ENCODE data around the gene CD101.

DNA sequence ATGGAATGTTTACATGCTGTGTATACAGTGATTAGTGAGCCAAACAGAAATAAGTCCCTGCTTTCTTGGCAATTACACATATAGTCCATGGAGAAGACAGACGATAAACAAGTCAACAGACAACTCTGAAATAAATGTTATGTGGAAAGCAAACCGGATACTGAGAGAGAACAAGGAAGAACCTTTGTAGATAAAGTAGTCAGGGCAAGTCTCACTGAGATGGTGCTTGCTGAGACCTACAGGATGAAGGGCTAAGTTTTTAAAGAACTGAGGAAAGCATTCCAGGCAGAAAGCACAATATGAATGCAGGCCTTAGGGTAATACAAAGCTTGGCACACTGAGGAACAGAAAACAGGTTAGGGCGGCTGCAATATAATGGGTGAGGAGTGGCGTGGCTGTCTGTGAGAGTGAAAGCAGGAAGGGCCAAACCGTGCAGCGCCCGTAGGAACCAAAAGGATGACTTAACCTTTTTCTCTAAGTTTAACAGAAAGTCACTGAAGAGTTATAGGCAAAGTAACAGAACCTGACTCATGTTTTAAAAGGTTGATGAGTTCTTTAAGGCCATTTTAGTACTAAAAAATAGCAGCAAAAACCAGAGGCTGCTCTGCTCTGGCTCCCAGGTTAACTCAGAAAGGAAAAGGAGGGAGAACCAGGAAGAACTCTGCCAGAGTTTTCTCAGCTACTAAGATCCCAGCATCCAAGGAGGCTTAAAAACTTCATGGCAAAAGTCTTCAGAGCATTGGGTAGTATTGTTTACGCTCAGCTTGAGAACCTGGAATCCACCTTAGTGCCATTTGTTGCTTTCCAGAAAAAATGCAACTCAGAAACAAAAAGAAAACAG lies 49.9 kb downstream of the CD101 start:
- TF ChIP-seq, protein P1, sequence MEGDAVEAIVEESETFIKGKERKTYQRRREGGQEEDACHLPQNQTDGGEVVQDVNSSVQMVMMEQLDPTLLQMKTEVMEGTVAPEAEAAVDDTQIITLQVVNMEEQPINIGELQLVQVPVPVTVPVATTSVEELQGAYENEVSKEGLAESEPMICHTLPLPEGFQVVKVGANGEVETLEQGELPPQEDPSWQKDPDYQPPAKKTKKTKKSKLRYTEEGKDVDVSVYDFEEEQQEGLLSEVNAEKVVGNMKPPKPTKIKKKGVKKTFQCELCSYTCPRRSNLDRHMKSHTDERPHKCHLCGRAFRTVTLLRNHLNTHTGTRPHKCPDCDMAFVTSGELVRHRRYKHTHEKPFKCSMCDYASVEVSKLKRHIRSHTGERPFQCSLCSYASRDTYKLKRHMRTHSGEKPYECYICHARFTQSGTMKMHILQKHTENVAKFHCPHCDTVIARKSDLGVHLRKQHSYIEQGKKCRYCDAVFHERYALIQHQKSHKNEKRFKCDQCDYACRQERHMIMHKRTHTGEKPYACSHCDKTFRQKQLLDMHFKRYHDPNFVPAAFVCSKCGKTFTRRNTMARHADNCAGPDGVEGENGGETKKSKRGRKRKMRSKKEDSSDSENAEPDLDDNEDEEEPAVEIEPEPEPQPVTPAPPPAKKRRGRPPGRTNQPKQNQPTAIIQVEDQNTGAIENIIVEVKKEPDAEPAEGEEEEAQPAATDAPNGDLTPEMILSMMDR (IDR thresholded peaks at IDR 0.05; ENCODE audit: poor library complexity), result no peak
- no peak for TF ChIP-seq EZH2 (IDR thresholded peaks at IDR 0.05; ENCODE audit: borderline replicate concordance)
